ENCODE measurements around the gene EPPIN. TPM values are rescaled to one million over a fixed set of nuclear protein-coding genes. Genes with fewer than 3 reads are reported as not detected.

The EPPIN gene
- total and polyA plus RNA-seq, 10 of the 15 experiments (the other 5 are each of a cell fraction or from before 2014, with no cell fraction given) = not detected

GRCh38 chr20:45581702-45582101, 34.5 kb upstream of the EPPIN start:
- Histone ChIP-seq H3K79me2 (ENCODE audit: control insufficient read depth, insufficient read depth, low read length) (no peaks in the 10 kb centered on the region), H3K4me3 (no peak overlapping the region), H3K4me2 (ENCODE audit: control insufficient read depth, insufficient read depth) (no peak overlapping the region), H3K27me3 (replicated peaks in 1 of 2; ENCODE audit: control insufficient read depth in 2 of 2, insufficient read depth in 2 of 2, low read length in 1 of 2) (peaks cover 0 to 3% of the 10 kb centered on the region in 2 experiments; a peak in 2 of 4 replicates), H3K4me1 (ENCODE audit: control insufficient read depth, insufficient read depth, low read length) (no peaks in the 10 kb centered on the region), H3K27ac (ENCODE audit: control insufficient read depth, insufficient read depth) (no peak overlapping the region), H4K20me1 (ENCODE audit: control insufficient read depth, insufficient read depth) (no peaks in the 10 kb centered on the region), H3K9ac (ENCODE audit: control insufficient read depth, insufficient read depth, low read length) (no peak overlapping the region), H3K9me3 (replicated peaks; ENCODE audit: control insufficient read depth, insufficient read depth, low read length) (no peaks in the 10 kb centered on the region), H2AFZ (ENCODE audit: control insufficient read depth, low read depth, low read length) (no peak overlapping the region), H3K36me3 (ENCODE audit: control insufficient read depth in 2 of 2, insufficient read depth in 2 of 2, low read length in 1 of 2) (no peaks in the 10 kb centered on the region)
- no peak for ATAC-seq
- ChIA-PET POLR2A (no interaction called here), CTCF (no interaction called here), SMC1A (ENCODE audit: uncharacterized antibody, unreplicated experiment) (no interaction called here), RAD21 (ENCODE audit: unreplicated experiment) (no interaction called here)
- intact Hi-C loops (cut with micrococcal nuclease; ENCODE audit: unreplicated experiment) = no loop called here
- BruUV-seq (replicated peaks) = no TSS peak
- FAIRE-seq = no peak
- no peak for DNase-seq (ENCODE audit: low read depth, low spot score)
- in situ Hi-C loops (cut with MboI) = no loop called here
- no peak for TF ChIP-seq PAX5 (IDR thresholded peaks at IDR 0.05; ENCODE audit: borderline replicate concordance, low read depth, low read length)
- no peak for TF ChIP-seq EGR1 (IDR thresholded peaks at IDR 0.05; ENCODE audit: borderline replicate concordance in 1 of 2, low read depth in 2 of 2, low read length in 2 of 2)
- no peak for TF ChIP-seq RELA (IDR thresholded peaks at IDR 0.05; ENCODE audit: borderline replicate concordance, partially characterized antibody)
- TF ChIP-seq BMI1 (IDR thresholded peaks at IDR 0.05; ENCODE audit: borderline replicate concordance) = no peak
- TF ChIP-seq ZNF687 (IDR thresholded peaks at IDR 0.05) = no peak
- no peak for TF ChIP-seq SIN3A (IDR thresholded peaks at IDR 0.05; ENCODE audit: low read depth, low read length)
- TF ChIP-seq BCL3 (IDR thresholded peaks at IDR 0.05; ENCODE audit: borderline replicate concordance, insufficient read depth, low read depth, low read length, poor library complexity, severe bottlenecking) = no peak
- TF ChIP-seq DPF2 (IDR thresholded peaks at IDR 0.05) = no peak
- no peak for TF ChIP-seq ZBTB4 (CRISPR knock-in tag; IDR thresholded peaks at IDR 0.05)
- TF ChIP-seq SUPT20H (IDR thresholded peaks at IDR 0.05; ENCODE audit: borderline replicate concordance, control insufficient read depth, low read depth, low read length) = no peak
- TF ChIP-seq FOXK2 (IDR thresholded peaks at IDR 0.05) = no peak
- no peak for TF ChIP-seq ESRRA (IDR thresholded peaks at IDR 0.05; ENCODE audit: low read length)
- no peak for TF ChIP-seq RUNX3 (IDR thresholded peaks at IDR 0.05; ENCODE audit: low read length)
- TF ChIP-seq SMC3 (IDR thresholded peaks at IDR 0.05; ENCODE audit: borderline replicate concordance, low read length) = no peak
- TF ChIP-seq CEBPB (IDR thresholded peaks at IDR 0.05; ENCODE audit: borderline replicate concordance in 1 of 2, low read depth in 2 of 2, low read length in 2 of 2) = no peak
- no peak for TF ChIP-seq RAD51 (IDR thresholded peaks at IDR 0.05)
- TF ChIP-seq ATF7 (IDR thresholded peaks at IDR 0.05; ENCODE audit: low read depth) = no peak
- TF ChIP-seq IRF4 (IDR thresholded peaks at IDR 0.05; ENCODE audit: low read depth, low read length) = no peak
- TF ChIP-seq CHD1 (IDR thresholded peaks at IDR 0.05; ENCODE audit: low read depth, low read length) = no peak

All from GM12878 (cell line).